HG02885 (cell line): ENCODE measurements around the gene SLC9A9.
"Not testable (repeated sequence)": the region's sequence is repeated elsewhere in the genome, so short reads cannot be mapped to it uniquely, and the experiment has no call there.

Experiments used
- ATAC-seq: cut with Tn5 transposase; IDR thresholded peaks from one replicate; pipeline ENCODE4 v1.9.1; 2021; ENCODE audit warnings: mild to moderate bottlenecking; ENCODE audit not compliant: unreplicated experiment, poor library complexity

Gene SLC9A9

GRCh38 chr3:143811602-143812001 lies 36.7 kb downstream of the SLC9A9 start:
- no peak for ATAC-seq

- ATAC-seq = no peak
Measured at GRCh38 chr3:143810953-143811265, 37.4 kb downstream of the SLC9A9 start.

- ATAC-seq = no peak
Measured at GRCh38 chr3:143810166-143810952, 37.9 kb downstream of the SLC9A9 start.

GRCh38 chr3:143809121-143809621 lies 39.1 kb downstream of the SLC9A9 start:
- no peak for ATAC-seq

- ATAC-seq = no peak
Measured at GRCh38 chr3:143808030-143808429, 40.2 kb downstream of the SLC9A9 start.

- no peak for ATAC-seq
Measured at GRCh38 chr3:143806038-143806437, 42.2 kb downstream of the SLC9A9 start.

- not testable (repeated sequence) for ATAC-seq
Measured at GRCh38 chr3:143805476-143805875, 42.8 kb downstream of the SLC9A9 start.

GRCh38 chr3:143801046-143801445 lies 47.2 kb downstream of the SLC9A9 start:
- not testable (repeated sequence) for ATAC-seq

GRCh38 chr3:143798151-143798550 lies 50.1 kb downstream of the SLC9A9 start:
- not testable (repeated sequence) for ATAC-seq

GRCh38 chr3:143795874-143796273 lies 52.4 kb downstream of the SLC9A9 start:
- no peak for ATAC-seq

- no peak for ATAC-seq
Measured at GRCh38 chr3:143794793-143795462, 53.3 kb downstream of the SLC9A9 start.

GRCh38 chr3:143793971-143794370 lies 54.3 kb downstream of the SLC9A9 start:
- no peak for ATAC-seq

- no peak for ATAC-seq
Measured at GRCh38 chr3:143791386-143791785, 56.9 kb downstream of the SLC9A9 start.

- ATAC-seq = no peak
Measured at GRCh38 chr3:143786219-143787191, 61.8 kb downstream of the SLC9A9 start.

GRCh38 chr3:143784446-143784845 lies 63.8 kb downstream of the SLC9A9 start:
- no peak for ATAC-seq

- no peak for ATAC-seq
Measured at GRCh38 chr3:143783851-143784370, 64.4 kb downstream of the SLC9A9 start.

GRCh38 chr3:143775459-143775858 lies 72.8 kb downstream of the SLC9A9 start:
- ATAC-seq = peak; percentile 95

- no peak for ATAC-seq
Measured at GRCh38 chr3:143771939-143772338, 76.3 kb downstream of the SLC9A9 start.

- no peak for ATAC-seq
Measured at GRCh38 chr3:143771258-143771657, 77.0 kb downstream of the SLC9A9 start.

- no peak for ATAC-seq
Measured at GRCh38 chr3:143770391-143770790, 77.9 kb downstream of the SLC9A9 start.
